ENCODE results near the gene GSTM2.

GRCh38 chr1:109652402-109652801 is 15.5 kb upstream of the GSTM2 start:
- TF ChIP-seq CTCF (IDR thresholded peaks at IDR 0.05; ENCODE audit: extremely low read depth in 1 of 2, insufficient read depth in 1 of 2, low read depth in 1 of 2, low read length in 2 of 2), result no peak
- no peak for TF ChIP-seq MYC (IDR thresholded peaks at IDR 0.05; ENCODE audit: low read depth, low read length)
- TF ChIP-seq POLR2A (IDR thresholded peaks at IDR 0.05; ENCODE audit: low read depth, low read length), result no peak
- TF ChIP-seq MAX (IDR thresholded peaks at IDR 0.05; ENCODE audit: insufficient read depth, insufficient read length), result no peak
- no peak for TF ChIP-seq EZH2 (IDR thresholded peaks at IDR 0.05; ENCODE audit: borderline replicate concordance, low read depth, low read length, severe bottlenecking)
- no peak for TF ChIP-seq POLR2AphosphoS5 (IDR thresholded peaks at IDR 0.05; ENCODE audit: insufficient read depth, low read depth, low read length)
